Esophagus (tissue), 2 donors: ENCODE measurements around the gene DTNB. TPM values are rescaled to one million over a fixed set of nuclear protein-coding genes. Genes with fewer than 3 reads are reported as not detected.
"Not testable (repeated sequence)": the region's sequence is repeated elsewhere in the genome, so short reads cannot be mapped to it uniquely, and the experiment has no call there.

Source experiments
- H3K27ac ChIP-seq, 2 donors: one replicate each; pipeline ENCODE4 v1.5.1; 2013; ENCODE audit warnings: low read depth in 2 of 2, mild to moderate bottlenecking in 2 of 2, inconsistent platforms in 1 of 2, low read length in 1 of 2, moderate library complexity in 1 of 2
- H3K27me3 ChIP-seq, 2 donors: one replicate each; pipeline ENCODE4 v1.6.1; 2013; ENCODE audit warnings: low read length in 2 of 2, control low read depth in 1 of 2, mild to moderate bottlenecking in 1 of 2; ENCODE audit not compliant: insufficient read depth in 2 of 2, control insufficient read depth in 1 of 2
- H3K36me3 ChIP-seq, 2 donors: one replicate each; pipeline ENCODE4 v1.6.1; 2013; ENCODE audit warnings: low read length in 1 of 2; ENCODE audit not compliant: control insufficient read depth in 2 of 2, insufficient read depth in 2 of 2
- H3K4me1 ChIP-seq, 2 donors: one replicate each; pipeline ENCODE4 v1.6.1; 2013; ENCODE audit warnings: low read length in 1 of 2; ENCODE audit not compliant: control insufficient read depth in 2 of 2, insufficient read depth in 2 of 2
- H3K4me3 ChIP-seq, 2 donors: one replicate each; pipeline ENCODE4 v1.5.1; 2013; ENCODE audit warnings: low read length in 2 of 2, mild to moderate bottlenecking in 2 of 2, low read depth in 1 of 2, moderate library complexity in 1 of 2
- H3K9me3 ChIP-seq, 2 donors: one replicate each; pipeline ENCODE4 v1.6.1; 2013; ENCODE audit warnings: mild to moderate bottlenecking in 2 of 2, low read depth in 1 of 2, low read length in 1 of 2, moderate library complexity in 1 of 2; ENCODE audit not compliant: control insufficient read depth in 2 of 2, insufficient read depth in 1 of 2
- WGBS, 2 donors: extraction: QIAGEN DNeasy Blood & Tissue Kit; methylation state at CpG; one replicate each; pipeline ENCODE4 v1.1.7; 2013; 5-methylcytosine and 5-hydroxymethylcytosine counted together
- polyA plus RNA-seq, 2 donors: library from polyadenylated mRNA; stranded (reverse); fragments of 200-250 nt; gene quantifications; one replicate each; pipeline ENCODE4 v1.2.3, GENCODE V29; 2013
- donor health status: healthy with polysubstance abuse.
- donor health status: Bipolar disorder and iron deficiency.

DTNB gene
- polyA plus RNA-seq, 2 donors: 7.9 to 13.9 TPM

- H3K27ac ChIP-seq, H3K36me3 ChIP-seq, H3K27me3 ChIP-seq, H3K4me1 ChIP-seq, H3K4me3 ChIP-seq, H3K9me3 ChIP-seq: not testable (repeated sequence)
- 94% methylated on average over 27 to 33 of the region's 33 CpGs for WGBS, 2 donors
These were observed 32.2 kb upstream of the DTNB start for GRCh38 chr2:25705575-25705974.

GRCh38 chr2:25701801-25702200, 28.4 kb upstream of the DTNB start:
- H3K4me3 ChIP-seq: no peak overlapping the region
- no peak overlapping the region for H3K27ac ChIP-seq
- WGBS, 2 donors: 90 to 93% methylated on average over 9 of the region's 9 CpGs
- no peaks in the 10 kb centered on the region for H3K27me3 ChIP-seq
- H3K4me1 ChIP-seq: peaks cover 0 to 3% of the 10 kb centered on the region in 2 donors
- H3K36me3 ChIP-seq: no peaks in the 10 kb centered on the region
- no peaks in the 10 kb centered on the region for H3K9me3 ChIP-seq

GRCh38 chr2:25700221-25700660, 26.9 kb upstream of the DTNB start:
- no peaks in the 10 kb centered on the region for H3K36me3 ChIP-seq
- no peaks in the 10 kb centered on the region for H3K9me3 ChIP-seq
- peaks cover 0 to 3% of the 10 kb centered on the region in 2 donors for H3K4me1 ChIP-seq
- no peaks in the 10 kb centered on the region for H3K27me3 ChIP-seq
- no peak overlapping the region for H3K4me3 ChIP-seq
- H3K27ac ChIP-seq: no peak overlapping the region
- WGBS, 2 donors: 25 to 26% methylated on average over 6 of the region's 6 CpGs

- WGBS, 2 donors: 78 to 83% methylated on average over 7 of the region's 7 CpGs
- no peaks in the 10 kb centered on the region for H3K9me3 ChIP-seq
These were observed 25.8 kb upstream of the DTNB start for GRCh38 chr2:25699216-25699615.

GRCh38 chr2:25698752-25699151, 25.4 kb upstream of the DTNB start:
- no peak overlapping the region for H3K4me3 ChIP-seq
- H3K36me3 ChIP-seq: no peaks in the 10 kb centered on the region
- H3K9me3 ChIP-seq: no peaks in the 10 kb centered on the region
- H3K4me1 ChIP-seq: peaks cover 0 to 3% of the 10 kb centered on the region in 2 donors
- H3K27ac ChIP-seq: no peak overlapping the region
- no peaks in the 10 kb centered on the region for H3K27me3 ChIP-seq

More at GRCh38 chr2:25699216-25699615, 25.8 kb upstream of the DTNB start:
- H3K27ac ChIP-seq: no peak overlapping the region
- H3K36me3 ChIP-seq: no peaks in the 10 kb centered on the region
- H3K4me1 ChIP-seq: peaks cover 0 to 3% of the 10 kb centered on the region in 2 donors
- no peaks in the 10 kb centered on the region for H3K27me3 ChIP-seq
- no peak overlapping the region for H3K4me3 ChIP-seq

- Histone ChIP-seq H3K27ac (no peak overlapping the region), H3K4me3 (no peak overlapping the region), H3K4me1 (peaks cover 0 to 3% of the 10 kb centered on the region in 2 donors), H3K9me3 (no peaks in the 10 kb centered on the region), H3K36me3 (no peaks in the 10 kb centered on the region), H3K27me3 (no peaks in the 10 kb centered on the region)
- WGBS, 2 donors: 62% methylated on average over 17 of the region's 17 CpGs
These were observed 24.4 kb upstream of the DTNB start for GRCh38 chr2:25697559-25698341.

- no peaks in the 10 kb centered on the region for H3K27me3 ChIP-seq
These were observed 19.5 kb upstream of the DTNB start for GRCh38 chr2:25692737-25693445.

GRCh38 chr2:25692143-25692542, 18.8 kb upstream of the DTNB start:
- WGBS, 2 donors: 64 to 77% methylated on average over 4 of the region's 4 CpGs
- no peak overlapping the region for H3K27ac ChIP-seq
- no peaks in the 10 kb centered on the region for H3K27me3 ChIP-seq
- no peaks in the 10 kb centered on the region for H3K9me3 ChIP-seq
- H3K4me1 ChIP-seq: peaks cover 0 to 3% of the 10 kb centered on the region in 2 donors
- H3K36me3 ChIP-seq: no peaks in the 10 kb centered on the region
- H3K4me3 ChIP-seq: no peak overlapping the region

More at GRCh38 chr2:25692737-25693445, 19.5 kb upstream of the DTNB start:
- Histone ChIP-seq H3K4me3 (no peak overlapping the region), H3K36me3 (no peaks in the 10 kb centered on the region), H3K4me1 (peaks cover 0 to 3% of the 10 kb centered on the region in 2 donors), H3K27ac (no peak overlapping the region), H3K9me3 (no peaks in the 10 kb centered on the region)
- whole genome bisulfite sequencing, 2 donors: 87 to 91% methylated on average over 6 of the region's 6 CpGs

- 25 to 40% methylated on average over 1 of the region's 1 CpG for WGBS, 2 donors
- H3K36me3 ChIP-seq: no peaks in the 10 kb centered on the region
- no peak overlapping the region for H3K27ac ChIP-seq
- H3K9me3 ChIP-seq: no peaks in the 10 kb centered on the region
- no peaks in the 10 kb centered on the region for H3K27me3 ChIP-seq
- H3K4me3 ChIP-seq: no peak overlapping the region
- H3K4me1 ChIP-seq: peaks cover 0 to 3% of the 10 kb centered on the region in 2 donors
These were observed 16.7 kb upstream of the DTNB start for GRCh38 chr2:25690058-25690457.
